Left lobe of liver (tissue), 2 donors: ENCODE measurements around the gene CD276. TPM values are rescaled to one million over a fixed set of nuclear protein-coding genes. Genes with fewer than 3 reads are reported as not detected.

Experiments used
- ATAC-seq: fragments of 200-7000 bp; cut with Tn5 transposase; one replicate; pipeline ENCODE4 v1.9.1; 2020; ENCODE audit warnings: mild to moderate bottlenecking, moderate library complexity
- DNase-seq: peaks from one replicate; pipeline ENCODE4 v3.0.0-alpha.2; 2020; ENCODE audit warnings: low spot score
- total RNA-seq: library from RNA; stranded (reverse); gene quantifications from one replicate; pipeline ENCODE4 v1.2.1, GENCODE V29; 2021
- donor health status: DM: no; HTN: no; CAD: no; lungs with moderate emphysema.
- donor health status: DM: no; HTN: yes; CAD: no.

Gene CD276
- total RNA-seq, 1 donor from 2014 or later = 20.5 TPM

GRCh38 chr15:73746261-73746660 is 62.1 kb downstream of the CD276 start:
- ATAC-seq (no peak), DNase-seq (no peak)

DNA sequence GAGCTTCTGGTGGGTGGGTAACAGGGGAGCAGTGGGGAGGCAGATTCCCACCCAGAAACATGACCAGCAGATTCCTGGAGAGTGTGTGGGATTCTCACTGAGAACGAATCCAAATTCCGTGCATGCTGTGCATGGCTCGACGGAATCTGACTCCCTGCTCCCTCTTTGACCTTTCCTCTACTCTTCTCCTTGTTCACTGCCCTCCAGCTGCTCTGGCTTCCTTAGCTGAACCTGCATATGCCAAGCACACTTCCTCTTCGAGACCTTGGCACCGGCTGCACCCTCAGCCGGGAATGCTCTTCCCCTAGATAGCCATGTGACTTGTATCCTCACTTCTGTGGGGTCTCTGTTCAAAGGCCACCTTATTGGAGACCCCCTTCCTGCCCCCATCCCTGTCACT is 62.7 kb downstream of the CD276 start:
- no peak for ATAC-seq
- no peak for DNase-seq

DNA sequence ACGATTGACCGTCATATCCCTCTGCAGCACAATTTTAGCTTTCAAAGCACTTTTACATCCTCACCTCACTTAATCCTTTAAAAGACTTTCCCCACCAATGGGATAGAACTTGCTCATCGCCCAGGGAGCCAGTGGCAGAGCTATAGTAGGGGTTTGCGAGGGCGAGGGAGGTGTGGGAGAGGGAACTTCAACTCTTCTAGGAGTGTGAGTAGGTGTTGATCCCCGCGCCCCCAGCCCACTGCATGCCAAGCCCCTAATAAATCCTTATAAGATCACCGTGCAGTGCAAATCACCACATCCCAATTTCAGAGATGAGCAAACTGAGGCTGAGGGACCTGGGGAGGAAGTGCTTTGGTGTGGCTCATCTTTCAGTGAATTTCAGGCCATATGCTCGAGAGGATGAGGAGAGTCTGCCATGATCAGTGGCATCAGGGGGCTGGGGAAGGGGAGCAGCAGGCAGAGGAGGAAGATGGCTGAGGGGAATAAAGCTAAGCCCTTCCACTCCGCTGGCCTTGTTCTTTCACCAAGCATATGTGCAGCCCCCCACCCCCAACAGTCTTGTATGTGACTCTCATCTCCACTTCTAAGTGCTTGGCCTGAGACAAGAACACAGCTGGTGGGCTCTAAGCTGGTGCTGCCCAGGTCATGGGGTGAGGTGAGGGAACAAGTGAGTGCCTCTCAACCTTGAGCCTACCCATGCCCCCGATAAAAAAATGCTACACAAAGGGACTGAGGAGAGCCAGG is 63.8 kb downstream of the CD276 start:
- ATAC-seq = no peak
- DNase-seq = no peak

DNA sequence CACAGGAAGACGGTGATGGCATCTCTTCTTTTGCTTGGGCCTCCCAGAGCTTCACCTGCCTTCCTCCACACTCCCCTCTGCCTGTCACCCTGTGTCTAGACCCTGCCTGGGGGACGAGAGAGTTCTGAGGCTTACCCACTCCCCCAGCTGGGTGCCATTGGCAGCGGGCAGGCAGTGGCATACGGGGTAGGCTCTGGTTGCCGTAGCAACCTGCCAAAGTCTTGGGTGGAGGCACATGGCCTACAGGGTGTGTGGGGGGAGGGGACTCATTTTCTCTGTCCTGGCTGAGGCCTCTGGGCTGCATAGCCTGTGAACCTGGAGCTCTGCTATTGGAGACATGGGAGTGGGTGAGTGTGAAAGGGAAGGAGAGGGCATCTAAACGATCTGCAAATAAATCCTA is 64.5 kb downstream of the CD276 start:
- no peak for DNase-seq

DNA sequence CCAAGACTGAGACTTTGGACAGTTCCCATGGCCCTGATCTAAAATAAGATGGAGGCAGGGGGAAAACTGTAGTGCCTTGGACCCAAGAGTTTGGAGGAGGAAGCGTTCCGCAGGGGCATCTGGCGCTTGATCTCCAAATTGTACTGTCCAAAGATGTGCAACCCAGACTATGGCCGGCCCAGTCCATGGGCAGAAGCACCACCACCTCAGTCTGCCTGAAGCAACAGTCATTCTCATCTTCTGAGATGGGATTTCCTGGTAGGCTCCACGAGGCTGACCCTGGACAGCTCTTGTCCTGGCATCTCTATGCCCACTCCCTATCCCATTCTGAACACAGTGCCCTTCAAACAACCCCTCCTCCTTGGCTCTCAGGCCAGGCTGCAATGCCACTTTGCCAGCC is 65.3 kb downstream of the CD276 start:
- ATAC-seq = no peak

More for the DNA sequence above, 64.5 kb downstream of the CD276 start:
- no peak for ATAC-seq

DNA sequence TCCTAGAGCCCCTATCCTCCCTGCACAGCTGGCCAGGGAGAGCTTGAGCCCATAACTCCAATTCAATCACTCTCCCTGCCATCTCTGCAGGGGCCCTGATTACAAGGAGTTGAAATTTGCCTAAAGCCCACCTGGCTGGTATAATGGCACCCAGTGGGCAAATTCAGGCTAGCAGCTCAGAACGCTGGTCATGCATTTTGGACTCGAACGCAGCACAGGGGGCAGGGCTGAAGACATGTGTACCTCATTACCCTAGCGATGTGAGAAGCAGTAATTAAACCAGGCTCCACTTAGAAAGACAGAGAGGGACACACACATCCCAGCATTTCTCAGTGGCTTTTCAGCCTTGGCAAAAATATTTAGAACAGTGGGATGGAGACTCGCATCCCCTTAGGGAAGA is 65.8 kb downstream of the CD276 start:
- DNase-seq (no peak), ATAC-seq (no peak)

More for the DNA sequence above, 65.3 kb downstream of the CD276 start:
- no peak for DNase-seq

DNA sequence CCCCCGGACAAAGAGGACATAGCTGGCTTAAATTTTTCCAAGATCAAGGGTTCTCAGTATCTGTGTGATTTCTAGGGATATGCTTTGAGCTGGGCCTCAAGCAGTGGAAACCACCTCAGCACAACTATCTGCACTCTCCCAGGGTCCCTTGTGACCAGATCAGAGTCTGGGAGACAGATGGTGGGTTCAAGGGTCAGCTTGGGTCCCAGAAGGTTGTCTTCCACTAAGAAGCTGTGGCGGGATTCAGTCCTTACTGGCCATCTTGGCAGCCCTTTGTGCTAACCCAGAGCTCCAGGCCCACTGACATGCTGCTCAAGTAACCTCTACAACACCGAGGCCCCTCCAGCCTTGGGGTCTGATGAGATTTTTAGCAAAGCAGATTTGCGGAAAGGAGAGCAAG is 66.3 kb downstream of the CD276 start:
- no peak for ATAC-seq
- no peak for DNase-seq

- DNase-seq (no peak), ATAC-seq (no peak)
Measured at GRCh38 chr15:73750951-73751350, 66.8 kb downstream of the CD276 start.

DNA sequence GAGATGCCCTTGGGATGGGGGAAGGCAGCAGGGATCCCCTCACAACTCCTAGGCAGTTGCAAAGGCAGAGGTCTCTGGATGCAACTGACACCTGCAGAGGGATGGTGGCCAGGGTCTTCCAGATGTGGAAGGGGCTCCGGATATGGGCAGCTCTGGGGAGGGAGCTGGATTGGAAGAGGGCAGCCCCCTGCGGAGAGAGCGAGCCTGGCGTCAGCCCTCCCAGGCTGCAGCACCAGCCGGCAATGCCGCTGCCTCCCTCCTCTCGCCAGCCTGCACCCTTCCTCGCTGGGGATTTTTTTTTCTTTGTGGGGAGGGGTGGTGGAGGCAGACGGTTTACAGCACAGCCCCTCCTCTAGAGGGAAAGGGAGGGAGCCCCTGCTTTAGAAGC is 67.3 kb downstream of the CD276 start:
- no peak for ATAC-seq
- no peak for DNase-seq

DNA sequence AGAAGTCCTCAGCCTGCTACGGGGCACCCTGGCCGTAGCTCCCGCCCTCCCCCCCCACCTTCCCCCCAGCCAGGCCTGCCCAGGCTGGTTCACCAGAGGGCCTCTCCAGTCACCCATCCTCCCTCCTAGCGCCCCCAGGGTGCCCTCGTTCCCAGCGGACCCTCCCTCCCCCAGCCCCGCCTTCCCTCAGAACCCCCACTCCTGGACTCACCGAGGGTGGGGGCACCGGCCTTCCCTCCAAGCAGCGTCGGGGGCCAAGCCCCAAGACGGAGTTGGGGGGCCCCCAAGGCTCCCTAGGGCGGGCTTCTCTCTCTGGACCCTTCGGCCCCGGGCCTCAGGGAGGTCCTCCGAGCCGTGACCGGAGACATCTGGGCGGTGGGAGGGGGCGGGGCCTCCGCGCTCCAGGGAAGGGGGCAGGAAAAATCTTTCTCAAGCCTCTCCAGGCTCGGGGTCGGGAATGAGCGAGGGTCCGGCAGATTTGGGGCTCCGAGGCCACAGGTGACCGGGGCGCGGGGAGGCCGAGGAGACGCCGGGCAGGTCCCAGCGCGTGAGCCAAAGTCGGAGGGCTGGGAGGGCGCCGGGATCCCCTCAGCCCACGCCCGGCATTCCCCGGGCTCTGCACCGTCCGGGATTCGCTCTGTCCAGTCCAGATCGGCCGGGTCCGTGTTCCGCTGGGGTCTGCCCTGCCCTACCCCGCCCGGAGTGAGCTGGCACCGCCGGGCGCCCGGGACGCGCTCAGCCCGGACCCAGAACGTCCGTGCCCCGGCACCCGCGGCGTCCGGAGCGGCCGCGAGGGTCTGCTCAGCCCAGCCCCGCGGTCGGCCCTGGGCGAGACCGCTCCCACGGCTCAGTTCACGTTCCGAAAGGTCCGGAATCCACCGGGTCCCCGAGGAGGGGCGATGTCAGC is 68.0 kb downstream of the CD276 start:
- ATAC-seq (peak; percentile 47), DNase-seq (no peak)

- ATAC-seq = peak; percentile 49
- DNase-seq = no peak
Measured at GRCh38 chr15:73752806-73753193, 68.6 kb downstream of the CD276 start.

DNA sequence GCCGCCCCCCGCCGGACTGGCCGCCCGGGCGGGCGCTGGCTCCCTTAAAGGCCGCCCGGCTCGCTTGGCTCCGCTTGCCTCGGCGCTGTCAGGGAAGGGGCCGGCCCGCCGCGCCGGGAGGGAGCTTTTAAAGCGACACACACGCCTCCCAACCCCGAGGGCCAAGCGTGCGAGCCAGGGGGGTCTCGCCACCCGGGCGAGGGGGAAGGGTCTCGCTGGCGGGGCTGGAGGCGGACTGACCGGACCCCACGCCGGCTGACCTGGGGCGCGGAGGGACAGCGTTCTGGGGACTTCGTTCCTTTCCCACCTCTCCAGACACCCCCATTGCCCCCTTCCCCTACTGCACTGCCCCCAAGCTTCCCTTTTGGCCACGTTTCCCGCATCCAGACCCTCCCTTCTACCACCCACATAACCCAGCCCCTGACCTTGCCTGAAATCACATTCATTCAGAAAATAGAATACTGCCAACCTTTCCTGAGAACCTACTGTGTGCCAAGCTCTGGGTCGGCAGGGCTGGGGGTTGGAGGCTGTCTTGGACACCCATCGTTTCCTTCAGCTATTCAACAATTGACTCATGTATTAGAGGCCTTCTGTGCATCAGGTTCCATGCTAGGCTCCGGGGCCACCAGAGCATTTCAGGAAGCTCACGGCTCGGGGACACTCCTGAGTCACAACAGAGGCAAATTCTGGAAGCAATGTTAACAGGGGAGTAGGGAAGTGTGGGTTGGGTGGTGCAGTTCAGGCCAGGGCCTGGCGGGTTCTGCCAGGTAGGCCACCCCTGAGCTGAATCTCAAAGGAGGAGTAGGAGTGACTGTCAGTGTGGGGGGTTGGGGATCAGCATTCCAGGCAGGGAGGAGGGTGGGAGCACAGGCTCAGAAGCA is 69.3 kb downstream of the CD276 start, which contains the start of gene INSYN1:
TSS of gene INSYN1 (minus strand) at position 102 of the 881 bp plus-strand sequence. CDS start 2,221 bp downstream, outside the sequence.
- ATAC-seq (peak; percentile 54), DNase-seq (no peak)

- no peak for ATAC-seq
- DNase-seq = no peak
Measured at GRCh38 chr15:73754461-73754860, 70.3 kb downstream of the CD276 start.

DNA sequence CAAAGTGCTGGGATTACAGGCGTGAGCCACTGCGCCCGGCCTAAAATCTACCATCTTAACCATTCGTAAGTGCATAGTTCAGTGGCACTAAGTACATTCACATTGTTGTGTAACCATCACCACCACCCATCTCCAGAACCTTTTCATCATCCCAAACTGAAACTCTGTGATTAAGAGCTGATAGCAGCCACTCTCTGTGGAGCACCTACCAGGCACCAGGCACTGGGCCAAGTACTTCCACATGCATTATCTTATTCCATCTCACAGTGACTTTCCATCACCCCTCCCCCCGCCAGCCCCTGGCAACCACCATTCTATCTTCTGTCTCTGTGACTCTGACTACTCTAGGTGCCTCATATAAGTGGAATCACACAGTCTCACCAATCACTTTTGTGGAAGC is 71.3 kb downstream of the CD276 start:
- DNase-seq (no peak), ATAC-seq (no peak)

DNA sequence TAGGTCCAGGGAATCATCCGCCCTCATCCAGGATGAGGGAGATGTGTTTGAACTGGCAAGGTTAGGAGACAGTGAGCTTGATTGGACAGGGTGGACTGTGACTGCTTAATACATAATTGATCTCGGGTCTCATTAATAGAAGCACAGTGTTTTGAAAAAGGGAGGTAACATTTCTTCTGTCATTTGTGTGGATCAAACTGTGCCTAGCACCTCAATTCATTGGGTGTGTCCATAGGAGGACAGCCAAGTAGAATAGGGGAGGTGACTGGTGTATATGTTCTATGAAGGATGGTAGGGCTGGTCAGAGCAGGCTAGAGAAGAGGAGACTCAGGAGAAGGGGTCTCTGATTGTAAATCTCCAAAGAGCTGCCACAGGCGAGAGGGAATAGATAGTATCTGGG is 71.8 kb downstream of the CD276 start:
- no peak for DNase-seq
- ATAC-seq = no peak

DNA sequence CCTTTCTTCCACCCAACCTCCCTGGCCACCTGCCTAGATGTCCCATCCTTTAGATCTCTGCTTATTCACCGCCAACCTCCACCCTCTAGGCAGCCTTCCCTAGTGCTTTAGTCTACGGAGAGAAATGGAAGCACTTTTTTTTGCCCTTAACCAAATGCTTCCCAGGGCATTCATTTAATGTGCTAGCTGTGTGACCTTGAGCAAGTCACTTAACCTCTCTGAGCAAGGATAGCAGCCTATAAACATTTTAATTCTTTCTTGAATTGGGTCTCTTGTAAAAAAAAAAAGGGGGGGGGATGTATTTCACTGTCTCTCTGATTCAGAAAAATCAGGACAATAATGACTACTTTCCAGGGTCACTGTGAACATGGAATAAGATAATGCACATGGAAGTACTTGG is 72.2 kb downstream of the CD276 start:
- no peak for ATAC-seq
- DNase-seq = no peak

- DNase-seq (no peak), ATAC-seq (no peak)
Measured at GRCh38 chr15:73756947-73757513, 72.8 kb downstream of the CD276 start.

- no peak for DNase-seq
Measured at GRCh38 chr15:73757571-73757970, 73.4 kb downstream of the CD276 start.

DNA sequence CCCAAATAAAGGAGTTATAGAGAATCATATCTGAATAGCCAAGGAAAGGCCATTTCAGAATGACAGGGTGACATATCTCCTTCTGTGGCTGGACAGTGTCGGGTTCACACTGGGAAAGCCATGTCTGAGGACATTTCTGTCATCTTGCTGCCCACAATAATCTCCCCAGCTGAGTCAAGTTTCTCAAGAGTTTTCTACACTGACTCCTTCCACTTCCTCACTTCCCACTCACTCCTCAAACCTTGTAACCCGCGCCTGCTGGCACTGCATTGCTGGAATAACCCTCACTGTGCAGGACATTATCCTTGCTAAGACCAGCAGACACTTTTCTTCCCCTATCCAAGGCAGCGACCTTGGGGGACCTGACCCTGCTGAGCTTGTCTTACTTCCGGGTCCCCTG is 74.3 kb downstream of the CD276 start:
- ATAC-seq = no peak

More at GRCh38 chr15:73757571-73757970, 73.4 kb downstream of the CD276 start:
- ATAC-seq = no peak

More for the DNA sequence above, 74.3 kb downstream of the CD276 start:
- no peak for DNase-seq
